LoVo (cell line): ENCODE measurements around the gene SUN3.
"Not testable (repeated sequence)": the region's sequence is repeated elsewhere in the genome, so short reads cannot be mapped to it uniquely, and the experiment has no call there.

Source experiments
- DNase-seq: peaks from one replicate; pipeline ENCODE4 v3.0.0-alpha.2; 2016; ENCODE audit warnings: low spot score

Gene SUN3

DNA sequence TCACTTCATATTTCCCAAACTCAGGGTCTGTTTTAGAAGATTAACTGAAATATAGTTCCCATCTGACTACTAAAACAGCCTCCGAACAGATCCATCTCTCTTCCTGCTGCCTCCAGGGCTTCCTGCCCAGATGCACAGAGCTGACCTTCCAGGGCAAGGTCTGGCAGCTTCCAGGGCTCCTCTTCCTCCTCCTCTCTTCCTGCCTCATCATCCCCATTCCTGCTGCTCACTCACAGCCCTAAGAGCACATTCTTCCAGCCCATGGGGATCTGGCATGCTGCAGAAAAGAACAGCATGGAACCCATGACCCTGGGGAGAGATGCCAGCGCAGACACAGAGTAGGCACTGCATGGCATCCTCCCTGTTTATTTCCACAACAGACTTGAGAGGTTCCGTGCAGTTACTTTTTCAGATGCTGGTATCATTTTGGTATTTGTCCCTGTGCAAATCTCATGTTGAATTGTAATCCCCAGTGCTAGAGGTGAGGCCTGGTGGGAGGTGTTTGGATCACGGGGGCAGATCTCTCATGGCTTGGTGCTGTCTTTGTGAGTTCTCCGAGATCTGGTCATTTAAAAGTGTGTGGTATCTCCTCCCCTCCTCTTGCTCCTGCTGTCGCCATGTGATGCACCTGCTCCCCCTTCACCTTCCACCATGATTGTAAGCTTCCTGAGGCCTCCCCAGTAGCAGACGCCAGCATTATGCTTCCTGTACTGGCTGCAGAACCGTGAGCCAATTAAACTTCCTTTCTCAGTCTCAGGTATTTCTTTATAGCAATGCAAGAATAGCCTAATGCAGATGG, 85.0 kb downstream of the SUN3 start:
- DNase-seq: no peak

- not testable (repeated sequence) for DNase-seq
Measured at GRCh38 chr7:47942651-47943050, 86.3 kb downstream of the SUN3 start.

GRCh38 chr7:47942132-47942531, 86.8 kb downstream of the SUN3 start:
- no peak for DNase-seq

DNA sequence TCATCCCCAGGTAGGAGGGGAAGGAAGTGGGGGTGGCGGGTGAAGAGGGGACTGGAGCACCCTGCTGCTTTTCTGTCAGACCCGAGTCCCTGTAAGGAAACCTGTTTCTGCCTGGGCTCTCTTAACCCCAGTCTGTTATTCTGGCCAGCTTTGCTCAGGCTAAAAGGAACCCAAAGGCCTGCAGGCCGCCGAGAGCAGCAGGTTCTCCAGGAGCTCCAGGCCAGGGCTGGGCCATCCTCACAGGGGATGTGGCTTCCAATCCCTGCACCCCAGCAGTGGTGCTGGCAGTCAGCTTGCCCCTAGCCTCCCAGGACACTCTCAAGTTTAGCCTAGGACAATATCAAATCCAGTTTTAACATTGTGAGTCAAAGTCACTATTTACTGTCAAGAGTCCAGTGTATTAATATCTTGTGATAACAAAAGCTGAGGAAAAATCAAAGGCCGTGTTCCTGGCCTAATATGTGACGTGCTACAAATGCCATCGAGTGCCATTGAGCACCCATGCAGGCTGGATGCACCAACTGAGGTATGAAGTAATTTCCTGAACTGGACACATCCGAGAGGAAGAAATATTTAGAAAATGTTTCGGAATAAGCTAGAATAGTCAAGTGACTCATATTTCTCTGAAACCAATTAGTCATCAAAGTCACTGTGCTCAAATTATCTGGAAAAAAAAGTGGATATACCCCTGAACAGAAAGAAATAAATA, 87.6 kb downstream of the SUN3 start:
- no peak for DNase-seq

- DNase-seq: peak; percentile 75
Measured at GRCh38 chr7:47940088-47941013, 88.6 kb downstream of the SUN3 start.

- DNase-seq: no peak
Measured at GRCh38 chr7:47939425-47940036, 89.4 kb downstream of the SUN3 start.

DNA sequence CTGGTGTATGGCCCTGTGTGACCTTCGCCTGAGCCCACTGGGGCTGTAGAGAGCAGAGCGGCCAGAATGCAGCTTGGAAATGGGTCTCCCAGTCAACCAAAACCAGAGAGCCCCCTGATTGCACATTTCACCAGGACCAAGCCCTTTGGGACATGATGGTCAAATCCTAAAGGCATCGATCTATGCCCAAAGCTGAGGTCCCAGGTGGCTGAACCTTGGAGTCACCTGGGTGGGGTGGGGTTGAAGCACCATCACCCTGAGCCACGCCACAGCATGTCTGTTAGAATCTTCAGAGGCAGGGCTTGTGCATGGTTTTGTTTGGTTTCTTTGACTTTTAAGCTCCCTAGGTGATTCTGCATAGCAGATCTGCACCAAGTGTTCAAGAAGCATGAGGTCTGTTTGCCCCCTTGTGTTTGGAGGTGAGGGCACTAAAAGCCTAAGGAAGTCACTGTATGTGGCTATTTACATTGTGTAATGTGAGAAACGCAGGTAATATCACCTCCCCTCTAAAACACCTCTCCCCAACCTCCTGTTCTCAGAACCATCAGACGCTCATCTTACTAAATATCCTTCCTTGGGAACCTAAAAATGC, 90.2 kb downstream of the SUN3 start:
- no peak for DNase-seq

DNA sequence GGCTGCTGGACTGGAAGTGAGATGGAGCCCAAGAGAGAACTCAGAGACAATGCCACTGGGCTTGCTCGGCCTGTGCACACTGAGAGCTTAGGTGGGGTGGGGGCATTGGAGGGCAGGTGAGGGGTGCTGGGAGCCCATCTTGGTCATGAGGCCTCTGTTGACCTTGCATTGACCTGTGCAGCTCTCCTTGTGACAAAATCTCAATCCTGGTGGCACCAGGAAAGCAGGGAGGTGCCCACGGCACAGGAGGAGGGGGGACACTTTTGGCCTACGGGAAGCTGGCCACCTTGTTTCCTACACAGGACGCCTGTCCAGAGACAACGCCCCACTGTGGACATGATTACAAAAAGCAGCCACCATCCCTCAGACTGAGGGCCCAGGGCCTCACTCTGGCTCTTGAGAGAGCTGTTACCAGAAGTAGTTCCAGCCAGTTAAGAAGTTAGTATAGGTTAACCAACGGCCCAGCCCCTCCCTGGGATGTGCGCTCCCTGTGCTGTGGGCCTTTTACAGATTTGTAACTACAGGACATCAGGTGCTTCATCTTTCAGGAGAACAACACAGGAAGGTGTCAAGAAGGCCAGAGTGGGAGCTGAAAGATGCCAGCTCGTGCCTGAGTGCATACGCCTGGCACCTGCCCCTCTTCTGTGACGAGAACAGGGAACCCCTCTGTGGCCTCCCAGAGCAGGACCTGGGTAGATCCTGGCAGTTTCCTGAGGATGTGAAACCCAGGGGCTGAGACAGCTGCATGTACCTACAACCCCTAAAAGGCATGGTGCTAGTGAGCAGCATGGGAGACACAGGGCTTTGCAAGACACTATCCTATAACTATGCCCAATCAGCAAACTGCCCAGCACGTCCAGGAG, 91.0 kb downstream of the SUN3 start:
- DNase-seq: no peak
